Measurements from ENCODE around the gene CCDC12.

Gene CCDC12

DNA sequence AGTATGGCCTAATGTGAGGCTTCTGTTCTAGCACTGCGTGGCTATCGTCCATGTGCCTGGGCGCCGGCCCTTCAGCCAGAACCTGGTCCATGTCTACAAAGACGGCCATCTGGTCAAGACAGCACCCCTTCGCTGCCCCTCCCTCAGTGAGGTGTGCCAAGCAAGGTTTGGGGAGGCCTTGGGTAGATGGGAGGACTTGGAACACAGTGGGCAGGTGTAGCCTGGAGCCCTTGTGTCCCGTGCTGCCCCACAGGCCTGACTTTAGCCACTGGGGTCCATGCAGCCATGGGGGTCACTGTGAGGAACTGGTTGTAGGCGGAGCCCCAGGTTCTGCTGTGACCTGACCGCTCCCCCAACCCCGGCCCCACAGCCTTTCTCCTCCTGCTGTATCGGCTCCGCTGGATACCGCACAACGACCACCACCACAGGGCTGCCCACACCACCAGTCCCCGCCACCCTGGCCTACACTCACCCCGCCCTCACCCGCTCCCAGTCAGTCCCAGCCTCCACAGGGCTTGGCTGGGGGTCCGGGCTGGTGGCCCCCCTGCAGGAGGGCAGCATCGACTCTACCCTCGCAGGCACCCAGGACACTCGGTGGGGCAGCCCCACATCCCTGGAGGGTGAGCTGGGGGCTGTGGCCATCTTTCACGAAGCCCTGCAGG lies 19.5 kb upstream of the CCDC12 start:
- DNase-seq = no peak

DNA sequence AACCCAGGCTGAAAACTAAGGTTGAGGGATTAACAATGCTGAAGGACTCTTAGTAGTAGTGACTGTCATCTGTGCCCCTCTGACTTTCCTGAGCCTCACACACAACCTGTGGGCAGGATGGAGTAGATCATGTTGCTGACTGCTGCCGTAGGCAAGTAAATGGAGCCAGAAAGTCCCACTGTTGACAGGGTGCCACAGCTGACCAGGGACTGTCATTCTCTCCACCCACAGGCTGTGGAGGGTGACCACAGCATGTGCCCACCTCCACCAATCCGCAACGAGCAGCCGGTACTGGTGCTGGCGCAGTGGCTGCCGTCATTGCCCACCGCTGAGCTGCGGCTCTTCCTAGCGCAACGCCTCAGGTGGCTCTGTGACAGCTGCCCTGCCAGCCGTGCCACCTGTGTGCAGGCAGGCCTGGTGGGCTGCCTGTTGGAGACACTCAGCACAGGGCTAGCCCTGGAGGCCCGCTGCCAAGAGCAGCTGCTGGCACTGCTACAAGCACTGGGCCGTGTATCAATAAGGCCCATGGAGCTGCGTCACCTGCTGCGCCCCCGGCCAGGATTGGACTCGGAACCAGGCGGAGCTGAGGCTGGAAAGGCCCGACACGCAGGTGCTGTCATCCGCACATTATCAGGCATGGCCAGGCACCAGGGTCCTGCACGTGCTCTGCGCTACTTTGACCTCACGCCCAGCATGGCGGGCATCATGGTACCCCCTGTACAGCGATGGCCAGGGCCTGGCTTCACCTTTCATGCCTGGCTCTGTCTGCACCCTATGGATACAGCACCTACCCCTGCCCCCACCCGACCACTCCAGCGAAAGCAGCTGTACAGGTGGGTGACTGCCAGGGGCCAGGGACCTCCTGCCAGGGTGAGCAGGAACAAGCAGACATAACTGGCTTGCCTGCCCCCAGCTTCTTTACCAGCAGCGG lies 18.5 kb upstream of the CCDC12 start:
- DNase-seq = no peak

DNA sequence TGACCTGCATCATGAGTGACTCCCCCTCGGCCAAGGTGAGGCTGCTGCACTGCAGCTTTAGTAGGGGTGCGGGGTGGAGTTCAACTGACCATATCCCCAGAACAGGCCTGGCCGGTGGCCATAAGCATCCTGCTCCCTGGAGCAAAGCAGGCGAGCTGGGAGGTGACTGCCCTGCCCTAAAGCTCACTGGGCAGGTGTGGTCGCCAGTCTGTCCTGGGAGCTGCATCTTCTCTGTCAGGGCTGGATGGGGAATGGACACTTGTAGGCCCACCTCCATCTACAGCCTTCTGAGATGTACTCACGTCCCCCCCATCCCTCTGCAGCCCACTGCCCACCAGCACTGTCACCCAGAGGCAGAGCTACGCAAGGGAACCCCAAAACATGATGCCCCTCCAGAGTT lies 17.4 kb upstream of the CCDC12 start:
- DNase-seq = no peak

DNA sequence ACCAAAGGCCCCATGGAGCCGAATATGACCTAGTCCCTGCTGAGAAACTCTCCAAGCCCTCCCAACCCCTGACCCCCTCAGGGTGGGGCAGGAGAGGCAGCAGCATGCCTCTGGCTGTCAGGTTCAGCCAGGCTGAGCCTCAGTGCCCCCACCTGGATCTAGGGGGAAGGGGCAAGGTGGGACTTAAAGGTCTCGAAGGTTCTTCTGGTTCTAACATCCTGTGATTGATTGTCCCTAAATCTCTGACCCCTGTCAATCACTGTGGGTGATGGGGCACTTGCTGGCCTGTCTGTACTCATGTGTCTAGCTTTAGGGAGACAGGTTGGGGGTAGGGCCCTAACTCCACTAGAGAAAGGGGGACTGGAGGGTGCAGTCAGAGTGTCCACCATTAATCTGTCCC lies 16.7 kb upstream of the CCDC12 start:
- DNase-seq = no peak

DNA sequence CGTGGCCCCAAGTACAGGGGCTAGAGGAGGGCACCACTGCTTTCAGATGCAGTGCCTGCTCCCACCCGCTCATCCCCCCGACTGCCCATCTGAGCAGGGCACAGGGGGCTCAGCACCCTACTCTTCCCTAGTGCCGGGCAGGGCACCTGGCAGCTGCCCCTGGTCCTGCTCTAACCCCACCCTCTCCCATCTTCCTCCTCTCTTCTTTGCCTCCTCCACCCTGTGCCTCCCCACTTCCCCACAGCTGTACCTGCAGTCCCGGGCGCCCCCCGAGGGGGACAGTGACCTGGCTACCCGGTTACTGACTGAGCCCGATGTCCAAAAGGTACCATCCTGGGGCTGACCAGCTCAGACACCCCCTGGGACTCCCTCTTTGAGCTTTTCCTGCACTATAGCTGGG lies 15.7 kb upstream of the CCDC12 start:
- no peak for DNase-seq

GRCh38 chr3:46991406-46992165 lies 15.0 kb upstream of the CCDC12 start:
- no peak for DNase-seq

DNA sequence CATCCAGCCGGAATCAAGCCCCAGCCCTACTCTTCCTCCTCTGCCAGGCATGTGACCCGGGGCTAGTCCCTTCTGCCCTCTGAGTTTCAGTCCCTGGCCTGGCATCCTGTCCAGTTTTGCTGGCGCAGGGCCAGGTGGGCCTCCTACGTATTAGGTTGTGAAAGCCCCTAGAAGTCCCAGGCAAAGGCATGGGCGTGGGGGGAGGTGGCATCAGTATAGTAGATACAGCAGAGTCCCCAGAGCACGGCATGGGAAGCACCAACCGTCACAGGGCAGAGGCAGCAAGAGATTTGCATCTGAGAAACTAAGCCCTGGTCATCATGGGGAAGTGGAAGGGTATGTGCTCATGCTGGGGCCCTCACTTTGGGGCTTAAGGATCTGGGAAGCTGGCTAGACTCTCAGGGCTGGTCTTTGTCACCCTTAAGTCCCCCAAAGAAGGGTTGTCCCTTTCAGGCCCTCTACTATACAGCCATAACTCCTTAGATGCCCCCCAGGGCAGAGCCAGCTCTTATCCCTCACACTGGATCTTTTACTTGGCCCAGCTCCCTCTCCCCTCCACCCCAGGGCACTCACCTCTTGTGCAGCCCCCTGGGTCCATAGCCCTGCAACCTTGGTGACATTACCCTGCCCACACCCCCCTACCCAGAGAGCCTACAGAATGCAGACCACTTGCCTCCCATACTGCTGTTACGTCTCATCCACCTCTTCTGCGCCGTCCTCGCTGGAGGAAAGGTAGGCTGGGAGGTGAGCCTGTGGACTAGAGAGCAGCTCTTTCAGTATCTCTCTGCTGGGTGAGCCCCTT lies 14.2 kb upstream of the CCDC12 start:
- no peak for DNase-seq

GRCh38 chr3:46989146-46989810 lies 12.7 kb upstream of the CCDC12 start:
- DNase-seq = no peak

DNA sequence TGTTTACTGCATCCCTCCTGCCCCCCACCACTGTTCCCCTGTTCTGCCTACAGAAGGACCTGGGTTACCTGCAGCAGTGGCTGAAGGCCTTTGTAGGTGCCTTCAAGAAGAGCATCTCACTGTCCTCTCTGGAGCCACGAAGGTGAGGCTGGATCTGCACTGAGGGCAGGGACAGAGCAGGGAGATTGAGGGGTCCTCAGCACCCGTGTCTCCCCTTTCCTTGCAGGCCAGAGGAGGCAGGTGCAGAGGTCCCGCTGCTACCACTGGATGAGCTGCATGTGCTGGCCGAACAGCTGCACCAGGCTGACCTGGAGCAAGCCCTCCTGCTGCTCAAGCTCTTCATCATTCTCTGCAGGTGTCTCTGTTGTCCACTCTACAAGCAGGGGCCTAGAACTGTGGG lies 12.1 kb upstream of the CCDC12 start:
- no peak for DNase-seq

DNA sequence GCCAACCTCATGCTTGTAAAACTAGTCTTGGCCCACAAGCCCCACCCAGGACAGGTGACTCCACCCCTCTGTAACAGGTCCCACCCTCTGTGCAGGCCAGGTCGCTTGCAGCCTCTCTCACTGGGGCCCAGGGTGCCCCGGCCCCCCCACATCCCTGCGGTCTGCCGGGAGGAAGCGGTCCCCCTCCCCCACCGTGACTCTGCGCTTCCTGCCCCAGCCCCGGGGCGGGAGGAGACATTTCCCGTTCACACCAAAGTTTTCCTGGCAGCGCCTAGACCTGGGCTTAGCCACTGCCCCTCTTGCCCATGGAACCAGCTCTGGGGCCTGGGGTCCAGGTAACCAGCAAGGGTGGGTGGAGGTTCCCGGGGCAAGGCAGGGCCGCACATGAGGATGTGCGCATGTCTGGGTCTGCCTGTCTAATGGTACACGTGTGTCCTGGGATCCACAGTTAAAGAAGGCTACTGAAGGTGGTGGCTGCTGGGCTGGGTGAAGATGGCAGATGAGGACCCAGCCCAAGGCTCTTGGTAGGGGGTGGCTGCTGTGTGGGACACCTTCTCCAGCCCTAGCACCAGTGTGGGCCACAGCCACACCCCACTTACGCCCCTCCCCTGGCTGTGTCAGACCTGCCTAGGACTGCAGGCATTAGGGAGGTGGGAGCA lies 11.3 kb upstream of the CCDC12 start:
- peak; percentile 87 for DNase-seq

- DNase-seq = no peak
Measured at GRCh38 chr3:46987319-46987742, 10.8 kb upstream of the CCDC12 start.

DNA sequence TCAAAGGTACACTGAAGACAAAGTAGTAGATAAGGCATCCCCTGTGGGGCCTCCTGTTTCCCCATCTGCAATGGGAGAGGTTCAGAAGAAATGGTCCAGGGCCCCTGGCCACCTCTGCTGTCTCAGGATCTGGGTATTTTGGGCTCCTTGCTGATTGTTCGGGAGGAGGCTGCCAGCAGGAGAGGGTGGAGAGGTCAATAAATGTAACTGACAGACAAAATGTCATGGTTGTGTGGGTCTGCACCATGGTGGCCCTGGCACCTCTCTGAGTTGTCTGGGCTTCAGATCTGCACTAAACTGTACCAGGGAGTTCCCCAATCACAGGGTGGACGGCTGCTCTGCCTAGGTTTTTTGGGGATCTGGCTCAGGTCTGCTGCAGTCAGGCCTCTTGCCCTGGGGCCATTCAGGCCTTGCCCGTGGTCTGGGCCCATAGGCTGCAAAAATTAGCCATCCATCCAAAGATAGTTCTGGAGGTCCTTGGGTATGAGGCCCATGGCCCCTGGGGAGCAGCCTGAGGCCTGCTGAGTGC lies 10.3 kb upstream of the CCDC12 start:
- DNase-seq = no peak

DNA sequence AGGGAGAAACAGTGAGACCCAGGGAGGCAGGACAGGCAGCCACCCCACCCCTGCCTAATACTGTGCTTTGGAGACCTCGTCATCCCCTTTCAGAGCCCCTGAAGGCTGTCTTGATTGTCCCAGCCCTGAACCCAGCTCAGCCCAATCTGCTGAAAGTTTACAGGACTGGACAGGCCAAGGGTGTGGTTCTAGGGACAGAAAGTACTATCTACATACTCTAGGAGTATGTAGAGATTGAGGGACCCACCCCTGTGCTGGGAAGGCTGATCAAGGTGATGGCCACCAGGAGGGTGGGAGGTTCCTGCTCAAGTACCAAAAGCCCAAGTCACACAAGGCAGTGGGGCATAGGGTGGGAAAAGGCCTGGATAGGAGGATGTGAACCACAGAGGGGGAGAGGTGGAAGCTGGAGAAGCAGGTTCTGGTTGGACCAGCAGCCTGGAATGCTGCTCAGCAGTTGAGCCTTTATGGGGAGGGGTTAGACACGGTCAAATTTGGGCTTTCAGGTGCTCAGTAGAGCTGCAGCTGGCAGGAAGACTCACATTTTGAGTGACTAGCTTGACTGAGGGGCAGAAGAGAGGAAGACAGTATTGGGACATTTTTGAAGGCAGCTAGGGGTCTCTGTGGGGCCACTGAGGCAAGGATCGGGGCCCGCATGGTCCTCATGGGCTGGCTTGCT lies 9.6 kb upstream of the CCDC12 start:
- DNase-seq = no peak

DNA sequence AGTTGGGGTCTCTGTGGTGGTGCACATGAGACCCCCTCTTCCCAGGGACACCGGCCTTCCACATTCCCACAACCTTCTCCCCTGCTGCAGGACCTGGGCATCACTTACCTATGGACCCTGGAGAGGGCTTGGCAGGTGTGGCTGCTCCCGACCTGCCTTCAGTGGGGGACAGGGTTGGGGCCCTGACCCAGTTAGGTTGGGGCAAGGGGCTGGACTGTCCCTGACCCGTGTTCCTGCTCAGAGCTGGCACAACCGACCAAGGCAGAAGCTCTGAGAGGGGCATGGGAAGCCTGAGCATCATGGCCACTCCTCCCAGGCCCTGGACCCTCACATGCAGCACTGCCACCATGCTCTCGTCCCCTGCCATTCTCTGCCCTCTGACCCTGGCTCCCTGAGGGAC lies 9.0 kb upstream of the CCDC12 start:
- no peak for DNase-seq

GRCh38 chr3:46984591-46985459 lies 8.3 kb upstream of the CCDC12 start:
- DNase-seq = no peak

GRCh38 chr3:46982546-46982945 lies 6.0 kb upstream of the CCDC12 start:
- no peak for DNase-seq

DNA sequence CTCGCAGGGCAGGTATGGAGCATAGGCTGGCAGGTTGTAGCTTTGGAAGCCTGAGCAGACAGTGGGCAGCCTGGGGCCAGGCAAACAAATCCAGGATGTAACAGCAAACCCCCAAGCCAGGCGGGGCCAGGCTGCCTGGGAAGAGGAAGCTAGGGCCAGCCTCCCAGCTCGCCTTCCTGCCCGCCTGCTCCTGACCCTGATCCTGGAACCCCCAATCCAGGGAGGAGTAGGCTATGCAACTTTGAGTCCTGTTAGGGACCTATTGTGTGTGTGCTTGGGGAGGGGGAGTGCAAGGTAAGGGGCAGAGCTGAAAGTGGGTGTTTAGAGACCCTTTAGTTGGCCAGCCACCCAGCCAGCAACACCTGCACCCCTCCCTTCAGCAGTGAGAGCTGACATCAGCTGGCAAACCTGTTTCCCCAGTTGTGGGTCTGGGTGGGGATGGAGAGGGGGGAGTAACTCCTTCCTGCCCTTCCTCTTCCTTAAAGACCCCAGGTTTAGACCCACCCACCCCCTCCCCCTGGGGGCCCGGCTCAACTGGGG lies 5.5 kb upstream of the CCDC12 start:
- DNase-seq = no peak

DNA sequence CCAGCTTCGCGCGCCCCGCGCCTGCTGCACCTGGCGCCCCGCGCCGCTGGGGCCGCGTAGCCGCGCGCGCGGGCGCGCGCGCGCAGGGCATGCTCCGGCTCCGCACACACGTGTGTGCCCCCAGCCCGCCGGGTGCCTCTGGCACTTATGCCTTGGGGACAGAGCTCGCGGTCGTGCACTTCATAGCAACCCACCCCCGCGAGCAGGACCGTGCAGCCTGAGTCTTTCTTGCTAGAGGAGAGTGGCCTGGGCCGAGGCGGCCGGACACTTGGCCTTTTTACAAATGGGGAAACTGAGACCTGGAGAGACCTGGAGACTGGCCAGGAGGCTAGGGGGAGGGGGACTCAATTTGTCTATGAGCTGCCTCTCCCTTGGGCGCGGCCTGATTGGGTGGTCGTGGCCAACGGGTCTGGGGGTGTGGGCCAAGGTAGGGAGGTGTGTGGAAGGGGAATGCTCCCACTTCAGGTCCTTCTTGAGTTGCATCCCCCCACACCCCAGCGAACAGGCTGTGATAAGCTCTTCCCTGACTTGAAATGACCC lies 3.5 kb upstream of the CCDC12 start:
- DNase-seq = no peak
